ENCODE results near the gene DCP1A. TPM values are rescaled to one million over a fixed set of nuclear protein-coding genes. Genes with fewer than 3 reads are reported as not detected.

Gene DCP1A
- total RNA-seq, 4 donors from 2014 or later: 20.3 to 23.4 (median 22.5) TPM

GRCh38 chr3:53346514-53346913 lies 829 bp downstream of the DCP1A start:
- H3K4me3 ChIP-seq: peak overlapping the region; percentile 92 to 96 (median 93)
- no peaks in the 10 kb centered on the region for H3K9me3 ChIP-seq
- H3K27me3 ChIP-seq: no peaks in the 10 kb centered on the region
- H3K27ac ChIP-seq: peak overlapping the region; percentile 94 to 97 (median 96)
- DNase-seq (ENCODE audit: low spot score in 2 of 2): no peak
- TF ChIP-seq EP300 (IDR thresholded peaks at IDR 0.05) (no peak), POLR2A (IDR thresholded peaks at IDR 0.05) (no peak), CTCF (IDR thresholded peaks at IDR 0.05) (no peak)
- WGBS, 2 donors: 0% methylated on average over 9 of the region's 9 CpGs
- peaks cover 0 to 29% (median 5%) of the 10 kb centered on the region in 3 donors for H3K36me3 ChIP-seq
- H3K4me1 ChIP-seq: peaks cover 0 to 48% (median 13%) of the 10 kb centered on the region in 4 donors

- DNase-seq (ENCODE audit: low spot score in 2 of 2): no peak
- Histone ChIP-seq H3K27ac (no peak overlapping the region), H3K9me3 (no peaks in the 10 kb centered on the region), H3K4me1 (peaks cover 0 to 54% (median 12%) of the 10 kb centered on the region in 4 donors), H3K4me3 (no peak overlapping the region), H3K36me3 (peaks cover 0 to 60% (median 5%) of the 10 kb centered on the region in 3 donors), H3K27me3 (no peaks in the 10 kb centered on the region)
- TF ChIP-seq CTCF (IDR thresholded peaks at IDR 0.05): no peak
- TF ChIP-seq POLR2A (IDR thresholded peaks at IDR 0.05): no peak
- TF ChIP-seq EP300 (IDR thresholded peaks at IDR 0.05): no peak
- 56 to 63% methylated on average over 3 of the region's 3 CpGs for WGBS, 2 donors
These were observed 5.0 kb downstream of the DCP1A start for GRCh38 chr3:53342353-53342752.

- H3K9me3 ChIP-seq: no peaks in the 10 kb centered on the region
- H3K27me3 ChIP-seq: no peaks in the 10 kb centered on the region
- TF ChIP-seq EP300 (IDR thresholded peaks at IDR 0.05): no peak
- TF ChIP-seq POLR2A (IDR thresholded peaks at IDR 0.05): no peak
- TF ChIP-seq CTCF (IDR thresholded peaks at IDR 0.05): no peak
- H3K4me1 ChIP-seq: peaks cover 0 to 12% (median 0%) of the 10 kb centered on the region in 4 donors
- H3K4me3 ChIP-seq: no peak overlapping the region
- no peak for DNase-seq (ENCODE audit: low spot score in 2 of 2)
- H3K27ac ChIP-seq: no peak overlapping the region
- H3K36me3 ChIP-seq: peaks cover 0 to 81% (median 3%) of the 10 kb centered on the region in 3 donors
- 96 to 98% methylated on average over 2 of the region's 2 CpGs for WGBS, 2 donors
These were observed 10.0 kb downstream of the DCP1A start for GRCh38 chr3:53337167-53337940.

- 92% methylated on average over 6 of the region's 6 CpGs for WGBS, 2 donors
- TF ChIP-seq CTCF (IDR thresholded peaks at IDR 0.05): no peak
- TF ChIP-seq EP300 (IDR thresholded peaks at IDR 0.05): no peak
- no peak for TF ChIP-seq POLR2A (IDR thresholded peaks at IDR 0.05)
These were observed 12.6 kb downstream of the DCP1A start for GRCh38 chr3:53334742-53335141.

GRCh38 chr3:53331871-53332270 lies 15.5 kb downstream of the DCP1A start:
- H3K9me3 ChIP-seq: no peaks in the 10 kb centered on the region
- no peak for TF ChIP-seq CTCF (IDR thresholded peaks at IDR 0.05)
- TF ChIP-seq POLR2A (IDR thresholded peaks at IDR 0.05): no peak
- TF ChIP-seq EP300 (IDR thresholded peaks at IDR 0.05): no peak
- H3K4me1 ChIP-seq: peaks cover 0 to 26% (median 3%) of the 10 kb centered on the region in 4 donors
- no peak overlapping the region for H3K4me3 ChIP-seq
- no peak for DNase-seq (ENCODE audit: low spot score in 2 of 2)
- 92 to 97% methylated on average over 1 of the region's 1 CpG for WGBS, 2 donors
- H3K36me3 ChIP-seq: peaks cover 0 to 66% (median 0%) of the 10 kb centered on the region in 3 donors
- H3K27me3 ChIP-seq: no peaks in the 10 kb centered on the region
- H3K27ac ChIP-seq: no peak overlapping the region

More at GRCh38 chr3:53334742-53335141, 12.6 kb downstream of the DCP1A start:
- DNase-seq (ENCODE audit: low spot score in 2 of 2): no peak
- peaks cover 0 to 25% (median 0%) of the 10 kb centered on the region in 4 donors for H3K4me1 ChIP-seq
- H3K4me3 ChIP-seq: no peak overlapping the region
- peaks cover 0 to 70% (median 0%) of the 10 kb centered on the region in 3 donors for H3K36me3 ChIP-seq
- no peak overlapping the region for H3K27ac ChIP-seq
- no peaks in the 10 kb centered on the region for H3K27me3 ChIP-seq
- H3K9me3 ChIP-seq: no peaks in the 10 kb centered on the region

Measured in tibial nerve (tissue), 4 donors.